ENCODE data around the gene TRPV3. TPM values are rescaled to one million over a fixed set of nuclear protein-coding genes. Genes with fewer than 3 reads are reported as not detected.

The TRPV3 gene
- total and polyA plus RNA-seq, 2 donors from 2014 or later = 0.13 to 1.2 TPM

DNA sequence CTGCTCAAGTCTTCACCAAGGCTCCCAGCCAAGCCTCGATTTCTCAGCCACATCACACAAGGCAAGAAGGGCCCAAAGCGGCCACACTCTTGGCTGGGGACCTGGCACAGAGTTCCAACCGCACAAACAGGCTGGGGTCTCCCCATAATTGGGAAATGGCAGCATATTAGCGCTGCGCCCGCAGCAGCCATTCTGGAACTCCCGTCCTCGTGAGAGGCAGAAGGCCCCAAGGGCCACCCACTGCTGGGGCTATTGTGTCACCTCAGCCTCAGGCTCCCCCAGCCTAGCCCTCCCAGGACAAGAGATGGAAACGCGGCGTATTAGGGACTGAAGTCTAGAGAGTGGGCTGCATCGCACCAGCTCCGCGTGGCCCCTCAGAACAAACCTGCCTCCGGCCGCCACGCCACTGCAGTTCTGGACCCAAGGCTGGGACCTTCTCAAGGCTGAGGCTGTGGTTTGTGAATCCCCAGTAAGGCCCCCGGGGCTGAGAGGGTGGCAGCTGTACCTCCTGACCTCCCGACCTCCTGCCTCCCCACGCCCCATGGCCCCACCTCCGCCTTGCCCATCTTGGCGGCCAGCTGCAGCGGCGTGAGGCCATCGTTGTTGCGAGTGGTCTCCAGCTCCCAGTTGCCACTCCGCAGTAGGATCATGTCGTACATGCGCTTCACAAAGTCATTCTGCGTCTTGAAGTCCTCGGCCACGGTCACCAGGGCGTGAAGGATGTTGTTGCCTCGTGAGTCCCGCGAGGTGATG lies 25.3 kb downstream of the TRPV3 start:
- peak in 1 of 5 donors; percentile 65 for DNase-seq
- Histone ChIP-seq H3K4me1 (ENCODE audit: control insufficient read depth in 2 of 3, insufficient read depth in 2 of 3, low read depth in 1 of 3, low read length in 3 of 3) (no peaks in the 10 kb centered on the region), H3K36me3 (ENCODE audit: control insufficient read depth in 2 of 3, insufficient read depth in 3 of 3, low read length in 3 of 3) (no peaks in the 10 kb centered on the region), H3K9ac (ENCODE audit: low read length in 3 of 3) (no peak overlapping the region), H3K9me3 (ENCODE audit: control insufficient read depth in 2 of 3, insufficient read depth in 1 of 3, low read length in 3 of 3) (no peaks in the 10 kb centered on the region), H3K4me3 (ENCODE audit: low read length in 3 of 3) (no peak overlapping the region), H3K27ac (ENCODE audit: low read depth in 2 of 2, low read length in 2 of 2) (no peak overlapping the region), H3K27me3 (ENCODE audit: control insufficient read depth, insufficient read depth, low read length) (no peaks in the 10 kb centered on the region)
- FAIRE-seq = no peak
- TF ChIP-seq, protein P1, sequence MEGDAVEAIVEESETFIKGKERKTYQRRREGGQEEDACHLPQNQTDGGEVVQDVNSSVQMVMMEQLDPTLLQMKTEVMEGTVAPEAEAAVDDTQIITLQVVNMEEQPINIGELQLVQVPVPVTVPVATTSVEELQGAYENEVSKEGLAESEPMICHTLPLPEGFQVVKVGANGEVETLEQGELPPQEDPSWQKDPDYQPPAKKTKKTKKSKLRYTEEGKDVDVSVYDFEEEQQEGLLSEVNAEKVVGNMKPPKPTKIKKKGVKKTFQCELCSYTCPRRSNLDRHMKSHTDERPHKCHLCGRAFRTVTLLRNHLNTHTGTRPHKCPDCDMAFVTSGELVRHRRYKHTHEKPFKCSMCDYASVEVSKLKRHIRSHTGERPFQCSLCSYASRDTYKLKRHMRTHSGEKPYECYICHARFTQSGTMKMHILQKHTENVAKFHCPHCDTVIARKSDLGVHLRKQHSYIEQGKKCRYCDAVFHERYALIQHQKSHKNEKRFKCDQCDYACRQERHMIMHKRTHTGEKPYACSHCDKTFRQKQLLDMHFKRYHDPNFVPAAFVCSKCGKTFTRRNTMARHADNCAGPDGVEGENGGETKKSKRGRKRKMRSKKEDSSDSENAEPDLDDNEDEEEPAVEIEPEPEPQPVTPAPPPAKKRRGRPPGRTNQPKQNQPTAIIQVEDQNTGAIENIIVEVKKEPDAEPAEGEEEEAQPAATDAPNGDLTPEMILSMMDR (IDR thresholded peaks at IDR 0.05; ENCODE audit: borderline replicate concordance, extremely low read depth, insufficient read depth) = no peak
- intact Hi-C loops (cut with DNase I) = no loop called here

DNA sequence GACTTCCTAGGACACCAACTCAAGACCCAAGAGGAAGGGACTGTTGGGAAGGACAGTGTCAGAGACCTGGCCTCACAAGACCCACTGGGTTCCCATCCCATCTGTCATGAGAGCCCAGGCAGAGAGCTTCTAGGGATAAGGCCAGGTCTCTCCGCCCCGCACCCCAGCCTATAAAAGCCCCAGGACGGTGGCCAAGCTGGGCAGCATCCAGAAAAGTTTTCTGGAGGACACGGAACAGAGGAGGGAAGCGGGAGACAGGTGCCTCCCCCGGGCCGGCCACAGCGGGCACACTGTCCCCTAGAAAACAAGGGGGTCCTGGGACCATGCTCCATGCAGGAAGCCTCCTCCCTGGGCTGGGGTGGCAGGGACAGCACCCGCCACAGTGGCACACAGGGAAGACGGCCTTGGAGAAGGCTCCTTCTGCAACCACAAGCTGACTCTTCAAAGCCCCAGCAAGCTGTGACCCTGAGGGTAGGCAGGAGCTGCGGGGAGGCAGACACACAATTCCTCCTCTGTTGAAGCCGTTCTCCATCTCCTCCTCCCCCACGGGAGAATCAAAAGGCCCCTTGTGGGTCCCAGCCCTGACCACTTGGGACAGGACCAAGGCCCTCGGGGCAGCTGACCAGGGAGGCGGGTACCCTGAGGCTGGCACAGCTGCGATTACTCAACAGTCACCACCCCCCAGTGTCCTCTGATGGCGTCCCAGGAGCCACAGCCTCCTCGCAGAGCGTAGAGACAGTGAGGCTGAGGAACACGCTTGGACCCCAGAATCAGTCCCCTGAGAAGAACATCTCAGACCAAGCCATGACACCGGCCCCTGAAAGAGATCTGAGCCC lies 26.1 kb downstream of the TRPV3 start:
- H3K9ac ChIP-seq (ENCODE audit: low read length in 3 of 3) = no peak overlapping the region
- no peaks in the 10 kb centered on the region for H3K4me1 ChIP-seq (ENCODE audit: control insufficient read depth in 2 of 3, insufficient read depth in 2 of 3, low read depth in 1 of 3, low read length in 3 of 3)
- no peaks in the 10 kb centered on the region for H3K9me3 ChIP-seq (ENCODE audit: control insufficient read depth in 2 of 3, insufficient read depth in 1 of 3, low read length in 3 of 3)
- H3K27ac ChIP-seq (ENCODE audit: low read depth in 2 of 2, low read length in 2 of 2) = no peak overlapping the region
- H3K36me3 ChIP-seq (ENCODE audit: control insufficient read depth in 2 of 3, insufficient read depth in 3 of 3, low read length in 3 of 3) = no peaks in the 10 kb centered on the region
- intact Hi-C loops (cut with DNase I) = no loop called here
- H3K27me3 ChIP-seq (ENCODE audit: control insufficient read depth, insufficient read depth, low read length) = no peaks in the 10 kb centered on the region
- FAIRE-seq (no peak), DNase-seq (peak in 1 of 5 donors; percentile 48)
- no peak overlapping the region for H3K4me3 ChIP-seq (ENCODE audit: low read length in 3 of 3)
- TF ChIP-seq, protein P1 (IDR thresholded peaks at IDR 0.05; ENCODE audit: borderline replicate concordance, extremely low read depth, insufficient read depth) = no peak

DNA sequence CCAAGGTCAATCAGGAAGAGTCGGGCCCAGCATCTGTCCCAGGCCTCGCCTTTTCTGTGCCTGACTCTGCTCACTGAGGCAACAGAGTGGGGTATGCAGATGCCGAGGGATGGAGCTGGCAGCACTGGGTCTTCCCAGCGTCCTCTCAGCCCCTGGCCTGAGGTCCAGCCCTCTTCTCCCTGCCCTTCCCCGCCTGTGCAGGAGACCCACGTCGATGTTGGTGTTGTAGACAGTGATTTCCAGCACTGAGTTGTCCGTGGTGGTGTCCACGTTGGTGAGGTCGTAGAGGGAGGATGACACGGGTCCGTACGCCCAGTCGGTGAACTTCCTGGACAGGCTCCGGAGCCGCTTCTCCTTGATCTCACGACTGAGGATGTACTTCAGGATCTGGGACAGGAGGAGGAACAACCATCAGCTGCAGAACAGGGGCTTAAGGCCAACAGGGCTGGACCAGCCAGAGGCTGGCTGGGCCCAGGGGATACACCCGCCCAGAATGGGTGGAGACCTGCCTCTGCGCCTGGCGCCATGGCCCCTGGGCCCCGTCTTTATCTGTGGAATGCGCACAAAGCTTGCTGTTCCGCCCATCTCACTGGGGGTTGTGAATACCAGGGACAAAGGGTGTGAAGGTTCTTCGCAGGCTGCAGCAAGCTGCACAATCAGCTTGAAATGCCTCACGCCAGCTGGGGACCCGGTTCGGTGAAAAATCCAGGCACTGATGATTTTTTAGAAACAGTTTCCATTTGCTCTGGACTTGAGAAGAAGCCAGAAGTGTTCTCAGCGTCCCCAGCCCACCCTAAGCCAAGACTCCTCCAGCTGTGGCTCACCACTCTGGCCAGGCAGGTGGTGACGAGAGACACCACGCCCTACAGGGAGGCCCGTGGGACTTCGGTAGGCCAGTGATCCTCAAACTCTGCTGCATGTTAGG lies 27.5 kb downstream of the TRPV3 start:
- no peak overlapping the region for H3K9ac ChIP-seq (ENCODE audit: low read length in 3 of 3)
- DNase-seq (peak in 3 of 5 donors; percentile 16 to 79 (median 24)), FAIRE-seq (no peak)
- TF ChIP-seq, protein P1 (IDR thresholded peaks at IDR 0.05; ENCODE audit: borderline replicate concordance, extremely low read depth, insufficient read depth) = no peak
- no peaks in the 10 kb centered on the region for H3K27me3 ChIP-seq (ENCODE audit: control insufficient read depth, insufficient read depth, low read length)
- intact Hi-C loops (cut with DNase I) = no loop called here
- no peak overlapping the region for H3K27ac ChIP-seq (ENCODE audit: low read depth in 2 of 2, low read length in 2 of 2)
- no peak overlapping the region for H3K4me3 ChIP-seq (ENCODE audit: low read length in 3 of 3)
- H3K4me1 ChIP-seq (ENCODE audit: control insufficient read depth in 2 of 3, insufficient read depth in 2 of 3, low read depth in 1 of 3, low read length in 3 of 3) = no peaks in the 10 kb centered on the region
- H3K9me3 ChIP-seq (ENCODE audit: control insufficient read depth in 2 of 3, insufficient read depth in 1 of 3, low read length in 3 of 3) = no peaks in the 10 kb centered on the region
- H3K36me3 ChIP-seq (ENCODE audit: control insufficient read depth in 2 of 3, insufficient read depth in 3 of 3, low read length in 3 of 3) = no peaks in the 10 kb centered on the region
